Amniotic stem cell (primary cell): ENCODE results near the gene ZNF605.
"Not testable (repeated sequence)": the region's sequence is repeated elsewhere in the genome, so short reads cannot be mapped to it uniquely, and the experiment has no call there.

Source experiments
- DNase-seq: peaks from one replicate; lab custom pipeline; 2025; lab: John Stamatoyannopoulos, UW

Gene ZNF605

DNA sequence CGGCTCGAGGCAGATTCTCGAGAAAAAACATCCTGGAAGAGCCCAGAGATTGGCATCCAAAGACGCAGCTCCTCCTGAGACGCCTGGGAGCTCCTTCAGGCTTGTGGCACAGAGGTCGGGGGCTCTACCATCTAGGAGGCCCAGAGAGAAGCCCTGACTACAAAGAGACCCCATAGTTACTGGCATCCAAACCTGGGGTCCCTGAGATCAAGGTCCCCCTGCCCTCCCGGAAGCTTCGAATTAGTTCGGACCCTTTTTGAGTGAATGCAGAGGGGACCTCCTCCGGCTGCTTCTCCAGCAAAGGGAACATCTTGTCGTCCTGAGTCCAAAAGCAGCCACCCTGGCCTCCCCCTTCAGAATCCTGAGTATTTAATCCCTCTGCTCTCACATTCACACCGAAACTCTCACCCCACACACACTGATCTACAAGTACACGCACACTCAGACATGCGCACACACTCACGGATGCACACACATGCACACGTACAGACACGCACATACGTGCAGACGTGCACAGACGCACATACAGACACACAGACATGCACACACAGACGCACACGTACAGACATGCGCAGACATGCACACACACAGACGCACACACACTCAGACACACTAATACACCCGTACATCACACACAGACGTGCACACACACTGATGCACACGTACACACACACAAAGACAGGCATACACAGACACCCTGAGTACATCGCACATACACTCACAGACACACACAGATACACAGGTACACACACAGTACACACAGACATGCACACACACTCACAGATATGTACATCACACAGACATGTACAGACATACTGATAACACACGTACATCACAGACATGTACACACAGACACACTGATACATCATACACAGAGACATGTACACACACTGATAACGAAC, 5.9 kb downstream of the ZNF605 start:
- no peak for DNase-seq

GRCh38 chr12:132948146-132949066, 7.7 kb downstream of the ZNF605 start:
- no peak for DNase-seq

GRCh38 chr12:132946246-132946820, 9.8 kb downstream of the ZNF605 start:
- DNase-seq: no peak

- no peak for DNase-seq
These were observed 10.3 kb downstream of the ZNF605 start for GRCh38 chr12:132945806-132946205.

GRCh38 chr12:132942611-132943010, 13.5 kb downstream of the ZNF605 start:
- no peak for DNase-seq

GRCh38 chr12:132941336-132941954, 14.7 kb downstream of the ZNF605 start:
- DNase-seq: no peak

GRCh38 chr12:132940071-132940719, 15.9 kb downstream of the ZNF605 start:
- no peak for DNase-seq

GRCh38 chr12:132938807-132939206, 17.3 kb downstream of the ZNF605 start:
- DNase-seq: not testable (repeated sequence)

- no peak for DNase-seq
These were observed 18.6 kb downstream of the ZNF605 start for GRCh38 chr12:132937476-132937875.

GRCh38 chr12:132936921-132937320, 19.2 kb downstream of the ZNF605 start:
- DNase-seq: not testable (repeated sequence)

DNA sequence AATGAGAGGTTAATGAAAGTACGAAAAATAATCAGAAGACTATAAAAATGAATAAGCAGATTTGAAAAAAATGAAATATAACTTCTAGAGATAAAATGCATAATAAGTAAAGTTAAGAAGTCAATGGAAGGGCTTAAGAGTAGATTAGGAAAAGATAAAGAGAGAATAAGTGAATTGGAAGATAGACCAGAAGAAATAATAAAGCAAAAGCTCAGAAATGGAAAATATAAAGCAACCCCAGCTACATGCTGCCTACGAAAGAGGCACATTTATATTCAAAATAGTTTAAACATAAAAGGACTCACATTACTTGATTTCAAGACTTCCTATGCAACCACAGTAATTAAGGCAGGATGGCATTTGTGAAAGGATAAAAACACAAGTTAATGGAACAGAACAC, 19.9 kb downstream of the ZNF605 start:
- no peak for DNase-seq

- no peak for DNase-seq
These were observed 29.7 kb downstream of the ZNF605 start for GRCh38 chr12:132926415-132926833.

- DNase-seq: no peak
These were observed 30.3 kb downstream of the ZNF605 start for GRCh38 chr12:132925597-132926414.

DNA sequence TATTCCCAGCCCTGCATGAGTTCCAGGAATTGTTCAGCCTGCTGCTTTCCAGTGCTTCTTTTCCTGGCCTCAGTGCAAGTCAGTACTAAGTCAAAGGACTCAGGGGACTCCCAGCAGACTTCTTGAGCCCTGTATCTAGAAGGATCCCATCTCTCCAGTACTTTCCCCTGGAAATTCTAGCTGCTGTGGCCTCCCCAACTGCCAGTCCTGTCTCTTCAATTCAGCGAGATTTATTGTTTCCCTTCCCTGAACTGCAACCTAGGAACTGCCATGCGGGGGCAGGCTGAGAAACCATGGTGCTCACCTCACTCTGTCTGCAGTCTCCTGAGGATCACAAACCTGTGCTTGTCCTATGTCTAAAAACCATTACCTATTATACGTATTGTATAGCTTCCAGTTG, 31.8 kb downstream of the ZNF605 start:
- no peak for DNase-seq

DNA sequence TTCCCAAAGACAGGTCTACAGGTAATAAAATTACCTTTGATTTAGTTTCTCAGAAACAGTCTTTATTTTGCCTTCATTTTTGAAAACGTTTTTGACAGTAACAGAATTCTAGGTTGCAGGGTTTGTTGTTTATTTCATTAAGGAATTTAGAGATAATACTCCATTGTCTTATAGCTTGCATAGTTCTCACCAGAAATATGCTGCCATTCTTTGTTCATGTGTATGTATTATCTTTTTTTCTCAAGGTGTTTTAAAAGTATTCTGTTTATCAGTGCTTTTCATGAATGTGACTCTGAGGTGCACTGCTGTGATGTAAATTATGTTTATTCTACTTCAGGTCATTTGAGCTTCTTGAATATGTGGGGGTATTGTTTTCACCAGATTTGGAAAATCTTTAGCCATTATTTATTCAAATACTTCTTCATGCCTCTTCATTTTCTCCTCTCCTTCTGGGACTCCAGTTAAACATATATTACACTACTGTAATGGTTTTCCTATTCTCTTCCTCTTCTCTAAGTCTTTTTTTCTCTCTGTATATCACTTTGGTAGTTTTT, 32.7 kb downstream of the ZNF605 start:
- DNase-seq: no peak

DNA sequence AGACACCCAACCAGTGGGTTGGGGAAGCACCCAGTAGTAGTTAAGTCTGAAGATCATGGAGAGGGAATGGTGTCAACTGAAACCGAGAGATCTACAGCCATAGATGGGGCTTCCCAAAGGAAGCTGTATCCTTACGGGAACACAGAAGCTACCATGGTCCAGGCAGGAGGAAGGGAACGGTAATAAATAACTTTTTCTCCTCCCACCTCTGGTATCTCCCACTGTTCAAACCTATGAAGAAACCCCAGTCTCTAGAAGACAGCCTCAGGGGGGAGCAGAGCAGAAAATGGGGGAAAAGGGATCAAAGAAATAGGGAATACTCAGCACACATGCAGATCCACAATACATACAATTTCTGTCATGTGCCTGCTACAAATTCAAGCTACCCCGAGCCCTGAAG, 33.4 kb downstream of the ZNF605 start:
- DNase-seq: no peak

DNA sequence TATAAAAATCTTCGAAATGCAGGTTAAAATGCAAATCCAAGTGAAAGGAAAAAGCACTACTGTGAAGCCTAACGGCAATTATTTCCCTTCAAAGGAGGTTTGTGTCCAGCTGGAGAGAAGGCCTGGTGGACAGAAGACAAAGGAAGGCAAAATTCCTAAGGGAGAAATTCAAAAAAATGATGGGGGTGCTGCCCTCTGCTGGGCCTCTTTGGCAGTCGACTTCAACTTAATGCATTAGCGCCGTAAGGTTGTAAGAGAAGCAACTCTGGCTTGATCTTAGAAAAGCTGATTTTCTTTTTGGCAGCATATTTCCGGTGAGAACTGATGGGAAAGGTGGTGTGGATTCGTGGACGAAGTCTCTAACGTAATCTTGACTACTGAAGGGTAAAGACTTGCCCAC, 34.4 kb downstream of the ZNF605 start:
- no peak for DNase-seq

GRCh38 chr12:132918680-132919079, 37.4 kb downstream of the ZNF605 start:
- DNase-seq: no peak

DNA sequence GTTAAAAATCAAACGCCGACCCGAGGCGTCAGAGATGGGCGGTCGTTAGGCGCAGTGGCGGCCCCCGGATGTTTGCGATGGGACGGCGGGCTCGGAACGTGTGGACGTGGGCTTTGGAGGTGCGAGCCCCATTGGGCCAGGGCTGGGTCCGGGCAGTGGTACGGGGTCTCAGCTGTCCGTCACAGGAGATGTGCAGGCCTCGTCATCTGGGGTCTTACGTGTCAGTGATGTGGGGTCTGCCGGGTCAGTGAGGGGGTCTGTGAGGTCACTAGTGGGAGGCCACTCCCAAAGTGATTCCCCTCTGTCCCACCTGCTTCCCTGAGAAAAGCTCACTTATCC, 47.1 kb downstream of the ZNF605 start:
- DNase-seq: no peak
